Right ventricle myocardium superior (tissue), 1 donor: ENCODE data around the gene ROBO1. TPM values are rescaled to one million over a fixed set of nuclear protein-coding genes. Genes with fewer than 3 reads are reported as not detected.
"Not testable (repeated sequence)": the region's sequence is repeated elsewhere in the genome, so short reads cannot be mapped to it uniquely, and the experiment has no call there.

Experiments
- ATAC-seq: fragments of 200-7000 bp; cut with Tn5 transposase; one replicate; pipeline ENCODE4 v1.9.1; 2020; ENCODE audit warnings: mild to moderate bottlenecking; ENCODE audit not compliant: poor library complexity
- DNase-seq: peaks from one replicate; pipeline ENCODE4 v3.0.0-alpha.2; 2020
- intact Hi-C: fragments of 100-400 bp; cut with DNase I; formaldehyde crosslinking; loops from one replicate; pipeline ENCODE4 v1.11.2; 2022
- total RNA-seq: library from RNA; stranded (reverse); fragmentation: NEBNext Ultra II Directional; extraction: Animal tissue kit (Norgen Biotek cat#: 25700); gene quantifications from one replicate; pipeline ENCODE4 v1.2.1, GENCODE V29; 2021
- donor health status: DM: no; HTN: yes; CAD: no; lungs with severe emphysema.

Gene ROBO1
- total RNA-seq, 1 donor from 2014 or later = 6.7 TPM

DNA sequence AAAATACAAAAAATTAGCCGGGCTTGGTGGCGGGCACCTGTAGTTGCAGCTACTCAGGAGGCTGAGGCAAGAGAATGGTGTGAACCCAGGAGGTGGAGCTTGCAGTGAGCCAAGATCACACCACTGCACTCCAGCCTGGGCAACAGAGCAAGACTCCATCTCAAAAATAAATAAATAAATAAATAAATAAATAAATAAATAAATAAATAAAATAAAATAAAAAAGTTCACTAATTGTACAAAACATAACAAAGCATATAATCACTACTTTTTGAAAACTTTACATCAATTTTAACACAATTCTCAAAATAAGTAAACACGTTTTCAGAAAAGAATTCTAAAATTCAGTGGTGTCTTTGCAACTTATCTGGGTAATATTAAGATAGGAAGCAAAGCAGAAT, 1017.5 kb downstream of the ROBO1 start:
- intact Hi-C loops = not testable (repeated sequence)

DNA sequence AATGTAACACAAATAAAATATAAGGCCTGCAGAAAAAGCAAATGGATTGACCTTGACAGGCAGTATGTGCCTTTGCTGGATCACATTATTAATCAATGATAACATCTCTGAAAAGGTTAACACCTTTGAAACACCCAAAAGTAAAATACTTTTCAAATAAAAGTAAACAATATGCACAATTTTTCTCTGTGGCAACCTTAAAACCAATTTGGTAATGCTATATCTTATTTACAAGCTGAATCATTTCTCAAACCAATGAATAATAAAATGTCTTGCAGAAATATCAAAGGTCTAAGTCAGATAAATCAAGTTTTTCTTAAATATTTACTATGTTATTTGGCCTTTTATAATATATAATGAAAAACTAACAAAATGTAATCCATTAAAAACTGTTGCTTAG, 1018.7 kb downstream of the ROBO1 start:
- no peak for DNase-seq
- ATAC-seq = no peak
- intact Hi-C loops = no loop called here

More for the DNA sequence above, 1017.5 kb downstream of the ROBO1 start:
- DNase-seq, ATAC-seq: not testable (repeated sequence)

GRCh38 chr3:78745847-78746246, 1022.0 kb downstream of the ROBO1 start:
- DNase-seq = no peak
- no peak for ATAC-seq
- intact Hi-C loops = no loop called here

DNA sequence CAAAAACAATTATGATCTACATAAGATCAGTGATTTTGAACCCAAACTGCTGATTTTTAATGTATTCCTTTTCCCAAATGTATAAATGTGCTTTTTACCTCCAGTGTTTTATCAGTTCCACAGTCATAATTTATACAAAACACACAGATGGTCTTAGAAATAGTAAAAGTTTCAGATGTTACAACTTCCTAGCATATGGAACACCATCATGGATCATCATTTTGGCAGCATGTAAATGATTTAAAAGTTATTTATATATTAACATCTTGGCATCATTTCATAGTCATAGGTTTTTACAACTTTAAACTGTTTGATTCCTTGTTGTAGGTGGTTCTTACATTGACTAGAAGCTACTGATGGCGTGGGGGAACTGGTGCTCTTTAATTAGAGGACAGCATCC, 1025.3 kb downstream of the ROBO1 start:
- no peak for ATAC-seq
- intact Hi-C loops = no loop called here
- no peak for DNase-seq

DNA sequence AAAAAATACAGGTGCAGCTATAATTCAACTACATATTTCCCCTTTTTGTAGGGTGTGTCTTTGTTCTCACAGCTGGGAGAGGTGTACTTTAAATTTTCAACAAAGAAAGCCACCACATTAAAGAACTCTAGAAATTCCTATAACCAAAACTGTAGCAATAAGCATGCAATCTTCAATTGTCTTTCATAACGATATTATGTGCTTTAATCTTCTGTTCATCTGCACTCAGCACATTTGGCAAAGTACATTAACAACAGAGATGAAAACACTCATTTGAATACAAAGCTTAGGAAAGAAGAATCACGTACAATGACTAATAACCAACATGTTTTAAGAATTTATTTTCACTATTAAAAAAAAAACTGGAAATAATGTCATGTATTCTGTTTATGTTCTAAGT, 1025.8 kb downstream of the ROBO1 start:
- intact Hi-C loops = no loop called here
- DNase-seq (no peak), ATAC-seq (no peak)

- intact Hi-C loops = no loop called here
- DNase-seq (no peak), ATAC-seq (no peak)
These were observed 1026.6 kb downstream of the ROBO1 start for GRCh38 chr3:78741066-78741645.

DNA sequence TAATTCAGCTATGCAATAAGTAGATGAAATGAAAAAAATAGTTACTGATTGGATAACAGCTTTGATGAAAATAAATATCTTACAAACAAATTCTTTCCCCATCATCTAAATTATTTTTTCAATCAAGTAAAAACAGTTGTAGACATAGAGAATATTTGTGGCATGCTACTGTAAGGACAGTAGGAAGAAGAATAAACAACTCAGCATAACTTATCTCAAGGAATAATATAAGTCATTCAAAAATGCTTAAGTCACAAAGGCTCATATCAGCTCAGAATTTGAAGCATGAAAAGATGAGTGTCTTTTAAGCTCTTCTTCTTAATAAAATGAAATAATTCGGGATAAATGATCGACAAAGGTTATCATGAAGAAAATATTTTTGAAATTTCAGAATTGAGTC, 1029.0 kb downstream of the ROBO1 start:
- no peak for ATAC-seq
- intact Hi-C loops = no loop called here
- no peak for DNase-seq

GRCh38 chr3:78737988-78738387, 1029.8 kb downstream of the ROBO1 start:
- peak; percentile 88 for ATAC-seq

DNA sequence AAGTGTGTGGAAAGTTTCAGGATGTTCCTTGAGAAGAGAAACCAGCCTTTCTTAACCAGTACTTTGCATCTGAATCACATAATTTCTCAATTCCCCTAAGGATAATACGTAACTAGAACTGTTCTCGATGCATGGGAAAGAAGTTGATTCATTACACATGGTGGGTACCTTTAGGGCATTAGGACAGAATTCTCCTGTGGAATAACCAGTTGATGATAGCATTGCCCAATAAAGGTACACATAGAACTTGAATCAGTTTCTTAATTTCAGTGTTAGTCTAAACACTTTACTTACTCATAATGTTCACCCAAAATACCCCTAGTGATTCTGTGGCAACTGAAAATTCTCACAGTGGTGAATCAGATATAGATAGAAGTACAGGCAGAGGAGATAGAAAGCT, 1030.9 kb downstream of the ROBO1 start:
- ATAC-seq = peak; percentile 71
- intact Hi-C loops = no loop called here
- DNase-seq = no peak

More at GRCh38 chr3:78737988-78738387, 1029.8 kb downstream of the ROBO1 start:
- intact Hi-C loops = no loop called here
- DNase-seq = no peak

DNA sequence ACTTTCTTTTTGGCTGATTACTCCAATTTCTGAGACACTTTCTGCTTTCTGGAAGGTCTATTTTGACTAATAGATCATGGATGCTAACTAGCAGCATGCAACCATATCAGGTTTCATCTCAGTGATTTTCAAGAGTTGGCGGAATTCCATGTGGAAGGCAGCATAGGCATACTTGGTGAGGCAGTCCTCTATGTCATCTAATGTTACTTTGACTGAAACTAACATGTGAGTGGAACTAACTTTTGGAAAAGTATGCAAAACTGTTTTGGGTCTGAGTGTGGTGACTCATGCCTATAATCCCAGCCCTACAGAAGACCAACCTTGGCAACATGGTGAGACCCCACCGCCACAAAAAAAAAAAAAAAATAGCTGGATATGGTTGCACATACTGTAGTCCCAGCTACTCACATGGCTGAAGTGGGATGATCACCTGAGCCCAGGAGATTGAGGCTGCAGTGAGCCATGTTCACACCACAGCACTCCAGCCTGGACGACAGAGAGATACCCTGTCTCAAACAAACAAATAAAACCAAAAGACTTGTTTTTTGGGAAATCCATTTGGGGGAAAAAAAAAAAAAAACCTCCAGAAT, 1033.7 kb downstream of the ROBO1 start:
- no peak for ATAC-seq
- no peak for DNase-seq
- intact Hi-C loops = no loop called here

- ATAC-seq = no peak
These were observed 1034.9 kb downstream of the ROBO1 start for GRCh38 chr3:78732893-78733292.

DNA sequence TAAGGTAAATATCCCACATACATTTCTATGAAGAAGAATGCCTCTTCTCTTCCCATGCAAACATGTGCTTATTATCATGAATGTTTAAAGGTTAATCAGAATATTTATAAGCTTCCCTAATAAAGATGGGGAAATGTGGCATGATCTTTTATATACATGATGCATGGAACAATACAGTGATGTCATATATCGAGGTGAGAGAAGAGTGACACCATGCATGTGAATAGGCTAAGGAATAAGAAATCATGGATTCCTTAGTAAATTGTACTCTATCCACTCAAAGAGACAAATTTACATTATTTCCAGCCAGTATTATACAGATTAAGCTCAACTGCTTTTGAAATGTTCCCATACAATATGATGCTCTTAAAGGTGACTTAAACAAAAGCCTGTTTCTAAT, 1035.3 kb downstream of the ROBO1 start:
- ATAC-seq (no peak), DNase-seq (no peak)
- intact Hi-C loops = no loop called here

More at GRCh38 chr3:78732893-78733292, 1034.9 kb downstream of the ROBO1 start:
- no peak for DNase-seq
- intact Hi-C loops = no loop called here

- ATAC-seq (no peak), DNase-seq (no peak)
- intact Hi-C loops = no loop called here
These were observed 1037.9 kb downstream of the ROBO1 start for GRCh38 chr3:78729946-78730345.

DNA sequence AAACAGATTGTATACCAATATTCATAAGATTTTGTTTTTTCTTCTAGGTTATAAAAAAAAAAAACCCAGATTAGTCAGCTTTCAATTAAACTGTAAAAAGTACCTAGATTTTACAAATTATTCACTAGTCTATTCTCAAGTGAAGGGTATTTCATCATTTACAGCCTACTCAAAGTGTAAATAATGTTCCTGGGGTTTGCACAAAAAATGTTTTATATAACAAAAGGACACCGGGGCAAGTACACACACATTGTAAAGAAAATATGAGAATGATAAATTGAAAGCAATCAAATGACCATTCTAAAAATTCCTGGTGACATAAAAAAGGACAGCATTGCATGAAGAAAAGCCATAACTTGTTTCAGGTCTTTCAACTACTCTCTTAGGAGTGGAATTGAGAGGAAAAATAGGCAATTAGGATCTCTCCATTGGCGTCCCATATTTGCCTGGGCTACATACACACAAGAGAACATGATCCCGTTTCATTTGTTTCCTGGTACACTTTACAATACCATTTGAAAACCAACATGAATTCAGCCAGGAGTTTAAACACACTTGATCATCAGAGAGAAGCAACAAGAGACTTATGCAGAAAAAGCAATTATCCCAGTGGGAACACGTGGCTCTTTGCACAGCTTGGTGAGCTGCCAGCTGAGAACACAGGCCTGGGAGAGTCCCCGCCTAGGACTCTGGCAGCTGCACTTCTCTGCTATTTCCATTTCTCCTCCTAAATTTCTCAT, 1039.2 kb downstream of the ROBO1 start:
- ATAC-seq (peak; percentile 84), DNase-seq (peak; percentile 85)
- intact Hi-C loops = no loop called here

DNA sequence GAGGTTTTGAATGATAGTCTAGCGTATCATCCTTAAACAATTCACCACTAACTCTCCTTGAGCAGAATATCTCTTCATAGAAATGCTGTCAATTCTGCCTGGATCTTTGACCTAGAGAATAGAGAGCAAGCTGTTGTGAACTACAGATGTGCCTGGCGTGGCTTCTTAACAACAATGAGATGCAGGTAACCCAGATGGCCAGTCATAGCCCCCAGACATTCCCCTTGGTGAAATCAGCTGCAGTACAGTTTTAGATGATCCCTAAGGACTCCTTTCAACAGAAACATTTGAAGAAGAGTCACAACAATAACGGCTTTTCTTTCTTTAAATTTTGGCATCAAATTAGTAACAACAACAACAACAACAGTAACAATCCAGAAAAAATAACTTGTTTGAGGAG, 1041.3 kb downstream of the ROBO1 start:
- DNase-seq = no peak
- intact Hi-C loops = no loop called here
- no peak for ATAC-seq

DNA sequence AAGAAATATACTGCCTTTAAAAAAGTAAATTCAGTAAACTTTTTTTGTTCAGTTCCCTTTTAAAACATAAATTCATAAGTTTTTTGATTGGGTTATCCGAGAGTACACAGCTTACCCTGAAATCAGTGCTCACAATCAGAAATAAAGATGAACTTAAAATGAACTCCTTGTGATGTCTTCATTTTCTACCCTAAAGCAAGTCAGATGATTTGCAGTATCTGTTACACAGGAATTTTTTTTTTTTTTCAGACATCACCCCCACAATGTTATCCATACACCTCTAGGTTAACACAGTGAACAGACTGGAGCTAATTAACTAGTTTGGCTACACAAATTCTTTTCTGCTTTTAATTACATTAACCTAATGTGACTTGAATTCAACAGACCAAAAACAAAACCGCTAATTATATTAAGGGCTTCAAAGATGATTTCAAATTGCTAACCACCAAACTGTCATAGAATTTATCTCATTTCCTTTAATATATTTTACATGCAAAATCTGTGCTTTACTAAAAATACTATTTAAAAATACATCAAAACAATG, 1042.0 kb downstream of the ROBO1 start:
- no peak for DNase-seq
- ATAC-seq = no peak
- intact Hi-C loops = no loop called here

GRCh38 chr3:78724859-78725258, 1042.9 kb downstream of the ROBO1 start:
- DNase-seq (no peak), ATAC-seq (no peak)
- intact Hi-C loops = no loop called here

- ATAC-seq, DNase-seq: not testable (repeated sequence)
These were observed 1043.4 kb downstream of the ROBO1 start for GRCh38 chr3:78724364-78724763.

GRCh38 chr3:78721771-78722543, 1045.8 kb downstream of the ROBO1 start:
- ATAC-seq (no peak), DNase-seq (no peak)
- intact Hi-C loops = no loop called here

More at GRCh38 chr3:78724364-78724763, 1043.4 kb downstream of the ROBO1 start:
- intact Hi-C loops = not testable (repeated sequence)
